Activated naive CD4-positive, alpha-beta T cell treated with anti-CD3 and anti-CD28 coated beads, Interleukin-2, amount 50 U/mL, for 16 hours (primary cell): ENCODE data around the gene IL3RA.
A peak's percentile ranks its signal among the peaks of the same experiment; 100 is the strongest.

ENCODE experiments used
- DNase-seq: peaks from one replicate; pipeline ENCODE4 v3.0.0-alpha.2; 2020

IL3RA gene

DNA sequence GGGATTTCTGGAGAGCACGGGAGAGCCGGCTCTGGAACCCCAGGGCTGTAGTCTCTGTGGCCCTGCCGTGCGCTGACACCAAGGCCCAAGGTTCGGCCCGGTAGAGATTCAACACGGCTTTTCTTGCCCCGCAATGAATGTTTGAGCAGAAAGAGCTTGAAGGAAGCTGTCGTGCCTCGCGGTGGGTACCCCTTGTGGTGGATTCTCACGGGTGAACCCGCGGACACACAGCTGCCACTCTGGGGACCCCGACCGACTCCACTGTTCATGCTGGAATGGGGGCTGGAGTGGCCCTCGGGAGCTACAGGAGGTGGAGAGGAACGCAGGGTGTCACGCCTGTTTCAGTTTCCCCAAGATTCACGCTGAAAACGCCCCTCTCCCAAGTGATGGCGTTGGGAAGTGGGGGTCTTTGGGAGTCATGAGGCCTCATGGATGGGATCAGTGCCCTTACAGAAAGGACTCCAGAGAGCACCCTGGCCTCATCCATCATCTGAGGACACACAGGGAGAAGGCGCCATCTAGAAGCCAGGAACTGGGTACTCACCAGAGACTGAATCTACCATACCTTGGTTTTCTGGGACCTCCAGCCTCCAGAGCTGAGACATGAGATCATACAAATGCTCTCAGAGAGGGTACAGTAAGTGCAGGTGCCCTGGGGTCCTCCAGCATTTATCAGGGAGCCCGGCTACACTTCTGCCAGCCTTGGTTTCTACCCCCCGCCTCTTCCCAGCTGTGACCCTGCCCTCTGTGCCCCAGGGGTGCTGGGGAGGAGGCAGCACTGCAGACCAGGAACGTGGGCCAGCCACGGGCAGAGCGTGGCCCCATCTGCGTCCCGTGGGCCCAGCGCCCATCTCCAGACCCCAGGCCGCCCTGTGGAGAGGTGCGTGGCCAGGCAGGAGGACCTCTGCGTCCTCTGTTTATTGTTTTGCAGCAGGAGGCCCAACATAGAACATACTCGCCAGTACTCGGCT lies 49.0 kb downstream of the IL3RA start:
- peak; percentile 7 for DNase-seq

DNA sequence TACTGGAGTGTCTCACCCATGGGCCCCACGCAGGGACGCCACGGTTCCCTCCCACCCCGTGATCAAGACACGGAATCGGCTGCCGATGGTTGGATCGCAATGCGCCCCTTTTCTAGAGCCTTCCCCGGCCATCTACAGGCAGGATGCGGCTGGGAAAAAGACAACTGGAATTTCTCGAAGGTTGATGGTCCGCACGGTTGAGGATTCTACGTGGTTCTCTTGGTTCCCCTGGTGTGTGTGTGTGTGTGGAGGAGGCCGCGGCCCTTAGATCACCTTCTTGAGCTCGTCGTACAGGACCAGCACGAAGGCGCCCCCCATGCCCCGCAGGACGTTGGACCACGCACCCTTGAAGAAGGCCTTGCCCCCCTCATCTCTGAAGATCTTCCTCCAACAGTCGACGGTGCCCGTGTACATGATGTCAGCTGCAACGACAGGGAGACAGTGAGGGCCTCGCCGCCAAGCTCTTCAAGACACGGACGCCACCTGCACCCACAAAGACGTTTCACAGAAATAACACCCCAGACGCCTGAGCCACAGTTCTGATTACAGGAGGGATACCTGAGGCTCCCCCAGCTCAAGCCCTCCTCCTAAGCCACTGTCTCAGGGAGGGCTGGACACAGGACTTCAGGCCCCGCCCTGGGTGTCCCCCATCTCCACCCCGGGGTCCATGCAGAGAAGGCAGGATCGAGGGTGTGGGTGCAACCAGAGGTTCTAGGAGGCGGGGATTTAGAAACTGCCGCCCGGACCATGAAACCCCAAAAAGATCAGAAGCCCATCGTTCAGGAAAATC lies 49.9 kb downstream of the IL3RA start:
- DNase-seq, result peak; percentile 9

DNA sequence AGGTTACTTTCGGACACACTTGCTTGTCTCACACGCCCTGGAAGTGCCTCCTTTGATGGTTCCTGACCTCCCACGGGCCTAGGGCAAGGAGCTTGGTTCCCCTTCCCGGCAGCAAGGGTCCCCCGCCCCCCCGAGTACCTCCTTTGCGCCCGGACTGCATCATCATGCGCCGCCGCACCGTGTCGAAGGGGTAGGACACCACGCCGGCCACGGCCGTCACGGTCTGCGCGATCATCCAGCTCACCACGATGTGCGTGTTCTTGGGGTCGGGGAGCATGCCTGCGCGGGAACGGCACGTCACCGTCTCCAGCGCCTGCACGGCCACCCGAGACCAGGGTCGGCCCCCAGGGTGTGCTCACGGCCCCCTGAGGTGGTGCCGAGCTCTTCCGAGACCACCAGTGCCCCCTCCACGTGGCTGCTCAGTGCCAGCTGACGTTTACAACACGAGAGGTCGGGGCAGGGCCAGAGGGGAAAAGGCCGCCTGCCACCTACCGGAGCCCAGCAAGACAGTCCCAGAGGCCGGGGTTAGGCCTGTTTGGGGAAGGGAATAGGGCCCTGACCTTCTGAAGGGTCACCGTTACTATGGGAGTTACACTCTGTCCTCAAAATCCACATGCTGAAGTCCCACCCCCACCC lies 50.7 kb downstream of the IL3RA start:
- DNase-seq, result peak; percentile 15

DNA sequence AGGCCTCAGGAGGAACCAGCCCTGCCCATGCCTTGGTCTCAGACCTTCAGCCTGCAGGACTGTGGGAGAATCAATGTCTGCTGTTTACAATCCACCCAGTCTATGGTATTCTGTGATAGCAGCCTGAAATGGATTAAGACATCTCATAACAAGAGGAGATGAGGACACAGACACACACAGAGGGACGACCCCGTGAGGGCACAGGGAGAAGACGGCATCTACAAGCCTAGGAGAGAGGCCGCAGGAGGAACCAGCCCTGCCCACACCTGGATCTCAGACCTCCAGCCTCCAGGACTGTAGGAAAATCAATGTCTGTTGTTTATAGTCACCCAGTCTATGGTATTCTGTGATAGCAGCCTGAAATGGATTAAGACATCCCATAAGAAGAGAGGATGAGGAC lies 52.1 kb downstream of the IL3RA start:
- no peak for DNase-seq

DNA sequence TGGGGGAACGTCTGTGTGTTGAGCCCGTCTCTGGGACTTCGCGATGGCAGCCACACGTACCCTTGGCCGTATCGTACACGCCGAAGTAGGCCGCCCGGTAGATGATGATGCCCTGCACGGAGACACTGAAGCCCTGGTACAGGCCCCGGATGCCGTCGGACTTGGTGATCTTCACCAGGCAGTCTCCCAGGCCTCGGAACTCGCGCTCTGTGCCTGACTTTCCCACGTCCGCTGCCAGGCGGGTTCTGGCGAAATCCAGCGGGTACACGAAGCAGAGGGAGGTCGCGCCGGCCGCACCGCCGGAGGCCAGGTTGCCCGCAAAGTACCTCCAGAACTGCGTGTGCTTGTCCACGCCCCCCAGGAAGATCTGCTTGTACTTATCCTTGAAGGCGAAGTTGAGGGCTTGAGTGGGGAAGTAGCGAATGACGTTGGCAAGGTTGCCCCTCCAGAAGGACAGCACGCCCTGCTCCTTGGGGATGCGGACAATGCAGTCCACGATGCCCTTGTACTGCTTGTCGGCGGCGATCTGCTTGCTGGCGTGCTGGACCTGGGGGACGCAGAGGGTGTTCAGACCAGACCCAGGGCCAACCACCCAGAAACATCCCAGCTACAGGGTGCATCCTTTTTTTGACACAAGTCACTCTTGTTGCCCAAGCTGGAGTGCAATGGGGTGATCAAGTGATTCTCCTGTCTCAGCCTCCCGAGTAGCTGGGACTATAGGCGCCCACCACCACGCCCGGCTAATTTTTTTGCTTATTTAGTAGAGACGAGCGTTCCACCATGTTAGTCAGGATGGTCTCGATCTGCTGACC lies 52.8 kb downstream of the IL3RA start:
- DNase-seq, result peak; percentile 11

DNA sequence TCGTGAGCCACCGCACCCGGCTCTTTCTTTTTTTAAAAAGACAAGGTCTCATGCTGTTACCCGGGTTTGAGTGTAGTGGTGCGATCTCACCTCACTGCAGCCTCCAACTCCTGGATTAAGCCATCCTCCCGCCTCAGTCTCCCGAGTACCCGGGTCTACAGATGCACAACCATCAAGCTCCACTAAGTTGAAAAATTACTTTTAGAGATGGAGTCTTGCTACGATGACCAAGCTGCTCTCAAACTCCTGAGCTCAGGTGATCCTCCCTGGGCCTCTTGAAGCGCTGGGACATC lies 53.4 kb downstream of the IL3RA start:
- DNase-seq, result no peak

DNA sequence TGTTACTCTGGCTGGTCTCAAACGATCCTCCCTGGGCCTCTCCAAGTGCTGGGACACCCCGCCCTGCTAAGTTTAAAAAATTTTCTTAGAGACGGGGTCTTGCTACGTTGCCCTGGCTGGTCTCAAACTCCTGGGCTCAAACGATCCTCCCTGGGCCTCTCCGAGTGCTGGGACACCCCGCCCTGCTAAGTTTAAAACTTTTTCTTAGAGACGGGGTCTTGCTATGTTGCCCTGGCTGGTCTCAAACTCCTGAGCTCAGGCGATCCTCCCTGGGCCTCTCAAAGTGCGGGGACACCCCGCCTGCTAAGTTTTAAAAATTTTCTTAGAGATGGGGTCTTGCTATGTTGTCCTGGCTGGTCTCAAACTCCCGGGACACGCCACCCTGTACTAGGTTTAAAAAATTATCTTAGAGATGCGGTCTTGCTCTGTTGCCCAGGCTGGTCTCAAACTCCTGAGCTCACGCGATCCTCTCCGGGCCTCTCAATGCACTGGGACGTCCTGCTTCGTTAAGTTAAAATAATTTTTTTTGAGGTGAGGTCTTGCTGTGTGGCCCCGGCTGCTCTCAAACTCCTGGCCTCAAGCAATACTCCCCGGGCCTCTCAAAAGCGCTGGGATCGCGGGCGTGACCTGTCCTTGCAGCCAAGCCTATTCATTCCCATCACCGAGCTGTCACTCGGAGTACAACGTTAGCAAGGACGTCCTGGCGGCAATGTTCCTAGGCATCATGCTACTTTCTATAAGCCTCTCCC lies 54.2 kb downstream of the IL3RA start:
- DNase-seq, result peak; percentile 9

DNA sequence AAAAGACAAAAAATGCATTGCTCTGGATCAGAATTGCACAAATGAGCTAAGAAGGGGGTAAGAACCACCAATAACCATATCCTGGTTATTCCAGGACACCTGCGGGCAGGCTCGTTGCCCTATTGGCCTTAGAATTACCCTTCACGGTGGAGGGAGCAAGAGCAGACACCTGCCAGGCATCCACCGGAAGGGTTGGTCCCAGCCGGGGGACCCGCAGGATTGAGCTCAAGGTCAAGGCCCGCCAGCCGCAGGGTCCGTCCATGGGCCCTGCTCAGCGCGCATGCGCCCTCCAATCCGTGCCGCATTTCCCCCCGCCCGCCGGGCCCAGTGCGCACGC lies 54.8 kb downstream of the IL3RA start:
- no peak for DNase-seq

DNA sequence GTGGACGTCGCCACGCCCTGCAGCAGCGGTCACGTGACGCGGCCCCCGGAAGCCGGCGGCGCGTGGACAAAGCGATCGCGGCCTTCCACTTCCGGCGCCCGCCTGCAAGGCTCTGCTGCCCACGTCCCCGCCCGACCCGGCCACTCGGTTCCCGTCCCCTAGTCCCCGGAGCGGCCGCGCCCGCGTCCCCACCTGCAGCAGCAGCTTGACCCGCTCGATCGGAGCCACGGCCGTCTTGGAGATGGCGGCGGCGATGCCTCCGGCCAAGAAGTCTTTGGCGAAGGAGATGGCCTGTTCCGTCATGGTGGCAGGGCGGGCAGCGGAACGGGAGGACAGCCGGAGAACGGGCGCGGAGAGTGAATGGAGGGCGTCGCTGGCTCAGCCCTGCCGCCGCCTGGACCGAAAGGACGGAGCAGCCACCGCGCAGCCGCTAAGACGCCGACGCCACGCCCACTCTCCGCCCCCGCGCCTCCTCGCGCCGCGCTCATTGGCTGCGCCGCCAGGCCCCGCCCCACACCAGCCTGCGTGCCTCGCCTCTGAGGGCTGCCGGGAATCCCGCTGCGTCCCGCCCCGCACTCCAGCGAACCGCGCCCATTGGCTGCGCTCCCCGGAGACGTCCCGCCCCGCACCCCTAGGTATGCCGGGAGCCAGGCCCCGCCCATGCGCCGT lies 55.3 kb downstream of the IL3RA start, which contains the start of gene SLC25A6:
TSS of gene SLC25A6 (minus strand) at position 407 of the 669 bp plus-strand sequence. CDS start at position 303, 104 bp downstream.
- peak; percentile 100 for DNase-seq

DNA sequence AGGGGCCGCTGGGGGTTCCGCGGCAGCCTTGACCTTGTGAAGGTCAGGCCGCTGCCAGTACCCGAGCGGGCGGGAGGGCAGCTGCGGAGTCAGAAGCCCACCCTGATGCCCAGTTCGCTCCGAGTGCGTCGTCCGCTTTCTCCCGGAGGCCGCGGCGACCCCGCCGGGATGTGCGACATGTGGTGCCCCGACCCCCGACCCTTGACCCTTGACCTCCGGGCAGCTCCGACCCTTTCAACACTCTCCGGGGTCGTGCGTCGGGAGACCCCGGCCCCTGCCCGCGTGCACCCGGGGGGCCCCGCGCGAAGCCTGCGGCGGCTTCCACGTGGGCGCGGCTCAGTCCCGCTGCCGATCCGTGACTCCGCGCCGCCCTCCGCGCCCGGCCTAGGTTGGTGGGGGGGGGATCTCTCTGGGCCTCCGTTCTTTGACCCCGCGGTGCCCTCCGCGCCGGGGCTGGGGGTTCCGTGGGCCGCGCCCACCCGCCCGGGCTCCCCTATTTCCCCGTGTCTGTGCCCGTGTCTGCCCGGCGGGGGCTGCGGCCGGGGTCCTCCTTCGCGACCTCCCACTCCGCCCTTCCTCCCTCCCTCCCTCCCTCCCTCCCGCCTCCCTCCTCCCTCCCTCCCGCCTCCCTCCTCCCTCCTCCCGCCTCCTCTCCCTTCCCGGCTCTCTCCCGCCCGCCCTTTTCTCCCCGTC lies 55.9 kb downstream of the IL3RA start:
- peak; percentile 71 for DNase-seq

DNA sequence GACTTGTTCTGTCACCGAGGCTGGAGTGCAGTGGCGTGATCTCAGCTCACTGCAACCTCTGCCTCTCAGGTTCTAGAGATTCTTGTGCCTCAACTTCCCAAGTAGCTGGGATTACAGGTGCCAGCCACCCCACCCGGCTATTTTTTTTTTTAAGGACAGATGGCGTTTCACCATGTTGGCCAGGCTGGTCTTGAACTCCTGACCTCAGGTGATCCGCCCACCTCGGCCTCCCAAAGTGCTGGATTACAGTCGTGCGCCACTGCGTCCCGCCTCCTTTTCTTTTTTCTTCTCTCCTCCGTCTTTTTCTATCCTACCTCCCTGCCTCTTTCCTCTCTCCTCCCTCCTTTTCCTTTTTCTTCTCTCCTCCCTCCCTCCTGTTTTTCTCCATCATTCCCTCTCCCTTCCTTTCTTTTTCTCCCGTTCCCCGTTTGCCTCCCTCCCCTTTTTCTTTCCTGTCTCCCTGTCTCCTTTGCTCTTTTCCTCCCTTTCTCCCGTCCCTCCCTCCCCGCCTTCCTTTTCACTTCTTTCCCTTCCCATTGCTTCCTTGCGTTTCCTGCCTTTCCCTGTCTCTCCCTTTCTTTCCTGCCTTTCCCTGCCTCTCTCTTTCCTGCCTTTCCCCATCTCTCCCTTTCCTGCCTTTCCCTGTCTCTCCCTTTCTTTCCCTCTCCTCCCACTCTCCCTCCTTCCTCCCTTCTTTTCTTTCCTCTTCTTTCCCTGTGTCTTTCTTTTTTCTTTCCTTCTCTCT lies 57.5 kb downstream of the IL3RA start:
- DNase-seq, result peak; percentile 1

DNA sequence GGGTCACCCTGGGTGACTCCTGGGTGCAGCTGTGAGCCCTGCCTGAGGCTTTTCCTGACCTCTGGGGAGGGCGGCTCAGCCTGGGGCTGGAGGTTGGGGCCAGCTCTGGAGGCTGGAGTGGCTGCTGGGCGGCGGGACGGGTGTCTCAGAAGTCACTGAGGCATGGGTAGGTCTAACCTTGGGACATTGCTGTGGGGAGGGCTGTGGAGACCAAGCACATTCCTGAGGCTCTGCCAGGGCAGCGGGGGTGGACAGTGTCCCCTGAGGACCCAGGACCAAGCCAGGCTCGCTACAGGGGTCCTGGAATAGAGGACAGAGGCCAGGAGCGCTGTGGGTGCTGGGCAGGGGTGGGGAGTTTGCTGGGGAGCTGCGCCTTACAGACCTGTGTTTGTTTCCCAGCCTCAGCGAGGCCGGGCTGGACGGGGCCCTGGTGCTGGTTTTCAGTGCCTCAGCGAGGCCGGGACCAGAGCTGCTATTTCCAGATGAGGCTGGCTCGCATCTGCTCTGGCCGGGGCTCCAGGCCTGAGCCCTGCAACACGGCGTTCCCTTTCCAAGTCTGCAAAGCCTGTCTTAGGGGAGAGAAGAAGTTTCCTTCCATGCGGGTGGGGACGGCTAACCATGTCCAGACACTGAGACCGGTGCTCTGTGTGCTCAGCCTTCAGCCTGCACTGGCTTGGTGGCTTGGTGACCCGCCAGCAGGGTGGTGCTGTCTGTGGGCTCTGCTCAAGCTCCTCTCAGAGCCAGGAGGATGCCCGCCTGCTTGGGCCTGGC lies 58.3 kb downstream of the IL3RA start:
- DNase-seq, result peak; percentile 10

DNA sequence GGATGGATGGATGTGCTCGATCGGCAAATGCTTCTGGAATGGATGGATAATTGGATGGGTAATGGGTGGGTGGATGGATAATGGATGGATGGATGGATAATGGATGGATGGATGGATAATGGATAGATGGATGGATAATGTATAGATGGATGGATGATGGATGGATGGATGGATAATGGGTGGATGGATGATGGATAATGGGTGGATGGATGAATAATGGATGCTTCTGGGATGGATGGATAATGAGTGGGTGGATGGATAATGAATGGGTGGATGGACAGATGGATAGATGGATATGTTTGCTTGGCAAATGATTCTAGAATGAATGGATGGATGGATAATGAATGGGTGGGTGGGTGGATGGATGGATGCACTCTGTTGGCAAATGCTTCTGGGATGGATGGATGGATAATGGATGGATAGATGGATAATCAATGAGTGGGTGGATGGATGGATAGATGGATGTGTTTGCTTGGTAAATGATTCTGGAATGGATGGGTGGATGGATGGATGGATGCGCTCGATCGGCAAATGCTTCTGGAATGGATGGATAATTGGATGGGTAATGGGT lies 59.1 kb downstream of the IL3RA start:
- DNase-seq, result no peak

DNA sequence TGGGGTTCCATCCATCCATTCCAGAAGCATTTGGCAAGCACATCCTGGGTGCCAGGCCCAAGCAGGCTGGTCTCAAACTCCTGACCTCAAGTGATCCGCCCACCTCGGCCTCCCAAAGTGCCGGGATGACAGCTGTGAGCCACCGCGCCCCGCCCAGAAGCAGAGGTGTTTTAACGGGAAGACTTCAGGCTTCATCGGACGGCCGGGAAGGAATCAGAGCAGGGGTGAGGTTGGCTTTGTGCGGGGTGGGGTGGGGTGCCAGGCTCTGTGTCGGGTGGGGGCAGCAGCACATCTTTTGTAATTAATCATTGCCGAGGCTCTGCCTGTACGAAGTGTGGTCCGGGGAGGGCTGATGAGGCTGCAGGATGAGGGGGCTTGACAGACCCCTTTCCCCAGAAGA lies 60.4 kb downstream of the IL3RA start:
- no peak for DNase-seq

DNA sequence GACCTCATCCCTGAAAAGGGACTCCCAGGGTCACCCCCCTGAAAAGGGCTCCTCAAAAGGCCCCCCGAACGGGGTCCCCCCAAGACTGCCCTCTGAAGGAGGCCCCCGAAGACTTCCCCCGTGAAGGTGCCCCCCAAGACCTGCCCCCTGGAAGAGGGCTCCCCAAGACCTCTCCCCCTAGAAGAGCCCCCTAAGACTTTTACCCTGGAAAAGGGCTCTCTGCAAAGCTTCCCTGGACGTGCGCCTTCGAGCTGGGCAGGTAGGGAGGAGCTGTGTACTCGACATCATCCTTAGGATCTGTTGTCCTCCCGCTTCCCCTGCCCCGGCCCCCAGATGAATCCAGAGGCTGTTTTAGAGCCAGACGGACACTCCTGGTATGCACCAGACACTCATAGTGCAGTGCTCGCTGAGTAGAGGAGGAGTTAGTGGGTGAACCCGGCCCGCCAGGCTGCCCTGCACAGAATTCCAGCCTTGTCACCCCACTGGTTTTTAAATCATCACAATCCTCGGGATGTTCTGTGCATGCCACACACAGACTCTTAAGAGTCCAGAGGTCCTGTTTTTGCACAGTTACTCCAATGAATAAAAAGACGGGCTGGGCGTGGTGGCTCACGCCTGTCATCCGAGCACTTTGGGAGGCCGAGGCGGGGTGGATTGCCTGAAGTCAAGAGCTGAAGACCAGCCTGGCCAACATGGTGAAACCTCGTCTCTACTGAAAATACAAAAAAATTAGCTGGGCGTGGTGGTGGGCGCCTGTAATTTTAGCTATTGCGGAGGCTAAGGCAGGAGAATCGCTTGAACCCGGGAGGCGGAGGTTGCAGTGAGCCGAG lies 61.1 kb downstream of the IL3RA start:
- DNase-seq, result peak; percentile 5

DNA sequence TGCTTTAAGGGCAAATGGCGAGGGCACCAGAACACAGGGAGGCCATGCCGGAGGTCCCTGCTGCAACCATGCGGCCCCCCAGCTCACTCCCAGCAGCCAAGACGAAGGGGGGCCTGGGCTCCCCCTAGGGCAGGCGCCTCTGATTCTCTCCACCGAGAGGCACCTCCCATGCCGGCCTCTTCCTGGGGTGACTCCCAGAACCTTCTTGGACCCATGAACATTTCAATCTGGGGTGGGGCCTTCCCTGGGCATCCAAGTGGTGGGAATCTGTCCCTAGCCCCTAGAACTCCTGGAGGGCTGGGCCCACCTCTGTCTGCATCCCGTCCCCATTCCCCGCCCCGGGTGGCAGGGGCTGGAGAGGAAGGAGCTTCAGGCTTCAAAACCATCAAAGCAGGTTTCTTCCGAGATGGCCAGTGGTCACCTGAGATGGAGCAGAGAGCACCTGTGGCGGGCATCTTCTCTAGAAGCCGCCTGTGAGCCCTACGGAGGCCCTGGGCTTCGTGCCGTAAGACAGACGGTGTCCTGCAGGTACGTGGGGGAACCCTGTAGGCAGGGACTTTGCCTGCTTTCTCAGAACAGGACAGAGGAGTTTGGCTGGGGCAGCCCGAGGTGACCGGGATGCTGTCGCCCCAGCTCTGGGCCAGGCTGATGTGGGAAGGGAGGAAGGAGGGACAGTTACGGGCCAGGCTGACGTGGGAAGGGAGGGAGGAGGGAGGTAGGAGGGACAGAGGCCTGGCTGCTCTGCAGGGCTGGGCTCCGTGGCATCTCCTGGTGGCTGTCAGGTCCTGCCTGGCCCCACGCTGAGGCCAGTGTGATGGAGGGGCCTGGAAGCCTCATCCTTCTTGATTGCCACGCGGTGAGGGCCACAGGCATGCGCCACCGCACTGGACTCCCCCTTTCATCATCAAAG lies 62.1 kb downstream of the IL3RA start:
- DNase-seq, result peak; percentile 8

DNA sequence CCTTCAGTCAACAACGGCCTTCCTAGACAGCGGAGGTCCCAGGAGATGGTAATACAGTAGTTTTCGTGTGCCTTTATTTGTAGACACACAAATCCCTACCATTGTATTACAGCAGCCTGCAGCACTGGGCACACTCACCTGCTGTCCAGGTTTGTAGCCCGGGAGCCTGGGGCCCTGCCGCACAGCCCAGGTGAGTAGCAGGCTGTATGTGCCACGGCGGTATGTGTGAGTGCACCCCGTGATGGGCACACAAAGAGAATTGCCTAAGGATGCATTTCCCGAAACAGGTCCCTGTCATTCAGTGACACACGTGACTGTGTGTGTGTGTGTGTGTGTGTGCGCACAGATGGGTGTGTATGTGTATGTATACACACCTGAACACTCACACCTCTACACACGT lies 63.5 kb downstream of the IL3RA start:
- peak; percentile 3 for DNase-seq
